Liver (tissue), 9 donors: Measurements from ENCODE around the gene ZNF219. TPM values are rescaled to one million over a fixed set of nuclear protein-coding genes. Genes with fewer than 3 reads are reported as not detected.
A peak's percentile ranks its signal among the peaks of the same experiment; 100 is the strongest.

Source experiments
- DNase-seq: peaks from one replicate; pipeline ENCODE4 v3.0.0-alpha.2; 2017; ENCODE audit warnings: low spot score
- H3K27ac ChIP-seq, 2 donors: one replicate each; pipeline ENCODE4 v1.7.0; 2013; ENCODE audit warnings: inconsistent platforms in 2 of 2, low read length in 2 of 2, control low read depth in 1 of 2, low read depth in 1 of 2, mild to moderate bottlenecking in 1 of 2
- H3K27me3 ChIP-seq, 4 donors: one replicate each; pipeline versions ENCODE4 v1.6.1 to v1.7.0; 2013; ENCODE audit warnings: low read length in 3 of 4, inconsistent platforms in 1 of 4, mild to moderate bottlenecking in 1 of 4, moderate library complexity in 1 of 4; ENCODE audit not compliant: control insufficient read depth in 4 of 4, insufficient read depth in 4 of 4
- H3K36me3 ChIP-seq, 4 donors: one replicate each; pipeline versions ENCODE4 v1.6.1 to v1.7.0; 2013; ENCODE audit warnings: low read length in 3 of 4, mild to moderate bottlenecking in 3 of 4, low read depth in 1 of 4, moderate library complexity in 1 of 4; ENCODE audit not compliant: control insufficient read depth in 4 of 4, insufficient read depth in 3 of 4
- H3K4me1 ChIP-seq, 4 donors: one replicate each; pipeline versions ENCODE4 v1.6.1 to v1.7.0; 2013; ENCODE audit warnings: low read length in 3 of 4, mild to moderate bottlenecking in 3 of 4, moderate library complexity in 1 of 4; ENCODE audit not compliant: control insufficient read depth in 4 of 4, insufficient read depth in 4 of 4
- H3K4me3 ChIP-seq, 3 donors: one replicate each; pipeline versions ENCODE4 v1.6.1 to v1.7.0; 2013; ENCODE audit warnings: low read length in 3 of 3, control low read depth in 1 of 3, low read depth in 1 of 3, mild to moderate bottlenecking in 1 of 3
- H3K9ac ChIP-seq, 2 donors: one replicate each; pipeline ENCODE4 v1.7.0; 2013; ENCODE audit warnings: low read length in 2 of 2, mild to moderate bottlenecking in 2 of 2, moderate library complexity in 2 of 2, control low read depth in 1 of 2, low read depth in 1 of 2
- H3K9me3 ChIP-seq, 4 donors: one replicate each; pipeline versions ENCODE4 v1.6.1 to v1.7.0; 2013; ENCODE audit warnings: low read length in 3 of 4; ENCODE audit not compliant: control insufficient read depth in 4 of 4
- EGR1 ChIP-seq, 2 donors: IDR thresholded peaks; 2 replicates each; pipeline ENCODE4 v1.6.1; 2016 to 2018; ENCODE audit warnings: antibody characterized with exemption in 2 of 2, low read depth in 2 of 2
- FOXA1 ChIP-seq: IDR thresholded peaks from 2 replicates; pipeline ENCODE4 v1.6.1; 2016; ENCODE audit warnings: antibody characterized with exemption
- FOXA2 ChIP-seq: IDR thresholded peaks from 2 replicates; pipeline ENCODE4 v1.6.1; 2016; ENCODE audit warnings: antibody characterized with exemption
- GABPA ChIP-seq, 2 donors: IDR thresholded peaks in 1 of 2; conservative IDR thresholded peaks in 1 of 2; 2 replicates each; pipeline ENCODE4 v1.6.1; 2016; ENCODE audit warnings: antibody characterized with exemption in 2 of 2, mild to moderate bottlenecking in 1 of 2, moderate library complexity in 1 of 2
- HNF4A ChIP-seq, 2 donors: conservative IDR thresholded peaks; 2 replicates each; pipeline ENCODE4 v1.6.1; 2016; ENCODE audit warnings: antibody characterized with exemption in 2 of 2, mild to moderate bottlenecking in 2 of 2
- HNF4G ChIP-seq: IDR thresholded peaks from 2 replicates; pipeline ENCODE4 v1.6.1; 2016; ENCODE audit warnings: antibody characterized with exemption
- JUND ChIP-seq, 2 donors: IDR thresholded peaks; 2 replicates each; pipeline ENCODE4 v1.6.1; 2016; ENCODE audit warnings: antibody characterized with exemption in 2 of 2
- MAX ChIP-seq: IDR thresholded peaks from 2 replicates; pipeline ENCODE4 v1.6.1; 2016; ENCODE audit warnings: antibody characterized with exemption
- NR2F2 ChIP-seq: IDR thresholded peaks from 2 replicates; pipeline ENCODE4 v1.6.1; 2016; ENCODE audit warnings: antibody characterized with exemption
- RAD21 ChIP-seq, 2 donors: IDR thresholded peaks; 2 replicates each; pipeline ENCODE4 v1.6.1; 2016; ENCODE audit warnings: antibody characterized with exemption in 2 of 2, mild to moderate bottlenecking in 2 of 2
- REST ChIP-seq: IDR thresholded peaks from 2 replicates; pipeline ENCODE4 v1.6.1; 2016; ENCODE audit warnings: antibody characterized with exemption, mild to moderate bottlenecking
- RXRA ChIP-seq, 2 donors: IDR thresholded peaks; 2 replicates each; pipeline ENCODE4 v1.6.1; 2017 to 2018; ENCODE audit warnings: antibody characterized with exemption in 2 of 2, mild to moderate bottlenecking in 1 of 2
- SP1 ChIP-seq: IDR thresholded peaks from 2 replicates; pipeline ENCODE4 v1.6.1; 2018; ENCODE audit warnings: antibody characterized with exemption, mild to moderate bottlenecking
- TAF1 ChIP-seq: conservative IDR thresholded peaks from 2 replicates; pipeline ENCODE4 v1.6.1; 2016; ENCODE audit warnings: antibody characterized with exemption, mild to moderate bottlenecking
- YY1 ChIP-seq: IDR thresholded peaks from 2 replicates; pipeline ENCODE4 v1.6.1; 2016; ENCODE audit warnings: antibody characterized with exemption, mild to moderate bottlenecking
- ZBTB33 ChIP-seq: IDR thresholded peaks from 2 replicates; pipeline ENCODE4 v1.6.1; 2016; ENCODE audit warnings: antibody characterized with exemption
- WGBS: extraction: QIAGEN DNeasy Blood & Tissue Kit; methylation state at CpG from one replicate; pipeline ENCODE4 v1.1.7; 2013; 5-methylcytosine and 5-hydroxymethylcytosine counted together
- polyA plus RNA-seq, 2 donors: library from polyadenylated mRNA; stranded (reverse) in 1 of 2; unstranded in 1 of 2; fragments of 200-250 nt in 1 of 2; fragments of >200 nt in 1 of 2; fragmentation: Nextera tagmentation in 1 of 2; extraction: Ambion mirVana in 1 of 2; gene quantifications; one replicate each; pipeline versions ENCODE4 v1.2.1 to v1.2.3, GENCODE V29; 2013 to 2015
- total RNA-seq, 2 donors: library from RNA; depleted of rRNA; stranded (reverse); fragments of >200 nt; gene quantifications; one replicate each; pipeline ENCODE4 v1.2.3, GENCODE V29; 2014
- TF ChIP-seq, protein P1 (sequence below): IDR thresholded peaks from 2 replicates; pipeline ENCODE4 v1.6.1; 2016; ENCODE audit warnings: antibody characterized with exemption
- TF ChIP-seq, protein P2 (sequence below): fragments of 150-350 bp; IDR thresholded peaks from 2 replicates; pipeline ENCODE4 v1.5.1; 2017; ENCODE audit warnings: improper control_type of control experiment, low read depth, low read length; ENCODE audit not compliant: missing input control
- donor health status: healthy.
- donor health status: healthy.
- donor health status: healthy.
- donor health status: healthy.
- donor health status: healthy.

ZNF219 gene
- total and polyA plus RNA-seq, 4 donors, result 1.3 to 10.5 (median 5.5) TPM

- peak; percentile 80 to 86 for TF ChIP-seq HNF4A (conservative IDR thresholded peaks at IDR 0.05)
- peak; percentile 32 for TF ChIP-seq HNF4G
- peak in 1 of 2 donors; percentile 11 for TF ChIP-seq EGR1 (IDR thresholded peaks at IDR 0.05; ENCODE audit: low read depth in 2 of 2)
- TF ChIP-seq YY1, result peak; percentile 81
- peak; percentile 100 for TF ChIP-seq NR2F2
Measured at GRCh38 chr14:21103710-21104447, 5.4 kb upstream of the ZNF219 start (continued).

GRCh38 chr14:21103411-21103709 lies 4.9 kb upstream of the ZNF219 start:
- no peaks in the 10 kb centered on the region for H3K9me3 ChIP-seq
- under 1% methylated on average over 9 of the region's 9 CpGs for WGBS
- peak overlapping the region; percentile 36 to 59 (median 42) for H3K4me3 ChIP-seq
- peak overlapping the region; percentile 94 to 97 for H3K27ac ChIP-seq
- H3K9ac ChIP-seq, result peak overlapping the region in 1 of 2 donors; percentile 57
- no peak for DNase-seq
- TF ChIP-seq TAF1 (no peak), EGR1 (IDR thresholded peaks at IDR 0.05; ENCODE audit: low read depth in 2 of 2) (peak in 1 of 2 donors; percentile 37)
- no peaks in the 10 kb centered on the region for H3K36me3 ChIP-seq
- no peaks in the 10 kb centered on the region for H3K27me3 ChIP-seq
- H3K4me1 ChIP-seq, result peaks cover 9 to 56% (median 46%) of the 10 kb centered on the region in 4 donors

DNA sequence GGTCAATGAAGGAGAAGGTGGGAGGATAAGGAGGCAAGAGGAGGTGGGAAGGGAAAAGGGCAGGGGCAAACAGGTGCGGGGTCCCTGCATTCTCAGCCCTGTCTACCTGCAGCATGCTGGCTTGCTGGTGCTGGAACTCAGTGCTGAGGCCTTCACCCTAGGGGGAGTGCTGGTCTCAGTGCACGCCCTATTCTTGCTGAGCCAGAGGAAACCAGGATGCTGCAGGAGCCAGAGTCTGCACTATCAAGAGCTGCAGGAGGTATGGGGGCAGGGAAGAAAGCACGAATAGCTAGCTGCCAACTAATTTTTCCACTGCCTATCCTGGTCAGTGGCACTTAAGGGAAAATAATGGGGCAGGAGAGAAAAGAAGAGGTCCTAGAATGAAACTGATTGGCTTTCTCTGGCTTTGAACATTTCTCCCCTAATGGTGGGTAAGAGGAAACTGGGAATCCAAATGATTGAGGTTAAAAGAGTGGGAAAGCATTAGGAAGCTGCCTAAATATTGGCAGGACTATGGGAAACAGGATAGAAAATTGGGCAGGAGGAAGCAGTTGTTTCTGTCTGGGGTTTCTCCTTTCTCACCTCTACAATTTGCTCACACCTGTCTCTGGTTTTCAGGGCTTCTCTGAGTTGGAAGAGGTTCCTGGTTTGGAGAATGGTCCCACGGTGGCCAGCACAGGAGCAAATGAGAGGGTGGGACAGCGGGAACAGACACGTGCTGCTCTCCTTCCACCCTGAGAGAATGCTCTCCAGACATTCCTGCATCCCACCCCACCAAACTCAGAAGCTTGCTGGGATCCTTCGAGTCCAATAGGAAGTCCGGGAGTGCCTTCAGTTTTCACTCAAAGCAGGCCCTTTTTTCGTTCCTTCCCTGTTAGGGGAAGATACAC lies 4.3 kb upstream of the ZNF219 start:
- DNase-seq, result no peak
- Histone ChIP-seq H3K9me3 (no peaks in the 10 kb centered on the region), H3K9ac (peak overlapping the region in 1 of 2 donors; percentile 57), H3K4me1 (peaks cover 9 to 56% (median 46%) of the 10 kb centered on the region in 4 donors), H3K27ac (peak overlapping the region; percentile 94 to 97), H3K36me3 (no peaks in the 10 kb centered on the region), H3K27me3 (no peaks in the 10 kb centered on the region), H3K4me3 (peak overlapping the region; percentile 36 to 59 (median 42))
- 20% methylated on average over 9 of the region's 9 CpGs for WGBS
- TF ChIP-seq REST (no peak), JUND (IDR thresholded peaks at IDR 0.05) (no peak), MAX (no peak), FOXA1 (no peak), RXRA (IDR thresholded peaks at IDR 0.05) (no peak), HNF4G (no peak), FOXA2 (no peak), SP1 (no peak), ZBTB33 (no peak), NR2F2 (no peak), GABPA (IDR thresholded peaks at IDR 0.05 in 1 of 2, conservative IDR thresholded peaks at IDR 0.05 in 1 of 2) (no peak), RAD21 (IDR thresholded peaks at IDR 0.05) (no peak), HNF4A (conservative IDR thresholded peaks at IDR 0.05) (no peak), EGR1 (IDR thresholded peaks at IDR 0.05; ENCODE audit: low read depth in 2 of 2) (no peak), YY1 (no peak), TAF1 (no peak)
- TF ChIP-seq, protein P1, sequence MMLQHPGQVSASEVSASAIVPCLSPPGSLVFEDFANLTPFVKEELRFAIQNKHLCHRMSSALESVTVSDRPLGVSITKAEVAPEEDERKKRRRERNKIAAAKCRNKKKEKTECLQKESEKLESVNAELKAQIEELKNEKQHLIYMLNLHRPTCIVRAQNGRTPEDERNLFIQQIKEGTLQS, result no peak
- TF ChIP-seq, protein P2, sequence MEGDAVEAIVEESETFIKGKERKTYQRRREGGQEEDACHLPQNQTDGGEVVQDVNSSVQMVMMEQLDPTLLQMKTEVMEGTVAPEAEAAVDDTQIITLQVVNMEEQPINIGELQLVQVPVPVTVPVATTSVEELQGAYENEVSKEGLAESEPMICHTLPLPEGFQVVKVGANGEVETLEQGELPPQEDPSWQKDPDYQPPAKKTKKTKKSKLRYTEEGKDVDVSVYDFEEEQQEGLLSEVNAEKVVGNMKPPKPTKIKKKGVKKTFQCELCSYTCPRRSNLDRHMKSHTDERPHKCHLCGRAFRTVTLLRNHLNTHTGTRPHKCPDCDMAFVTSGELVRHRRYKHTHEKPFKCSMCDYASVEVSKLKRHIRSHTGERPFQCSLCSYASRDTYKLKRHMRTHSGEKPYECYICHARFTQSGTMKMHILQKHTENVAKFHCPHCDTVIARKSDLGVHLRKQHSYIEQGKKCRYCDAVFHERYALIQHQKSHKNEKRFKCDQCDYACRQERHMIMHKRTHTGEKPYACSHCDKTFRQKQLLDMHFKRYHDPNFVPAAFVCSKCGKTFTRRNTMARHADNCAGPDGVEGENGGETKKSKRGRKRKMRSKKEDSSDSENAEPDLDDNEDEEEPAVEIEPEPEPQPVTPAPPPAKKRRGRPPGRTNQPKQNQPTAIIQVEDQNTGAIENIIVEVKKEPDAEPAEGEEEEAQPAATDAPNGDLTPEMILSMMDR, result no peak
